ENCODE data around the gene OR13C8.

Gene OR13C8

DNA sequence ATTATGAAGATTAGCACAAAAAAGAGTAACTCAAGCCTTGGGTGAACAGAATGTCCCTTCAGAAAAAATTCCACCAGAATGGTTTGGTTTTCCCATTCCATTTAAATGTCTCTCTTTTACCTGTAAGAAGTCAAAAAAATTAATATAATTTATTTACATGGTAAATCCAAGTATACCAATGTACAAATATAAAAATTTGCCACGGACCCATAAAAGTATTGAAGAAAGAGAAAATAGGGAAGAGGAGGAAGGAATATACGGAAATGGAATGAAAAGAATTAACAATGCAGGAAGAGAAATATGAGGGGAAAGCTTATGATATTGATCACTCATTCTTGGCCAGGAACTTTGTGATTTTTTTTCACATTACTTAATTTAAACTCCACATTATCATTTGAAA, 49.1 kb downstream of the OR13C8 start, which contains the start of gene OR13C9:
OR13C9 (minus strand) TSS at position 101 of the 400 bp plus-strand sequence; CDS start at position 101, 0 bp downstream.
- no peak for DNase-seq
